GM19193 (cell line): ENCODE measurements around the gene WIF1.

Source experiments
- POLR2A ChIP-seq: IDR thresholded peaks from 4 replicates; pipeline ENCODE4 v1.6.1; 2011; ENCODE audit not compliant: insufficient read depth, insufficient read length; ENCODE audit errors: extremely low read depth

The WIF1 gene

GRCh38 chr12:65090461-65090860 is 30.6 kb downstream of the WIF1 start:
- no peak for TF ChIP-seq POLR2A

- no peak for TF ChIP-seq POLR2A
Measured at GRCh38 chr12:65086236-65086635, 34.9 kb downstream of the WIF1 start.

GRCh38 chr12:65084579-65084978 is 36.5 kb downstream of the WIF1 start:
- TF ChIP-seq POLR2A = no peak

- no peak for TF ChIP-seq POLR2A
Measured at GRCh38 chr12:65083581-65083980, 37.5 kb downstream of the WIF1 start.

GRCh38 chr12:65082406-65082805 is 38.7 kb downstream of the WIF1 start:
- no peak for TF ChIP-seq POLR2A

GRCh38 chr12:65081496-65081895 is 39.6 kb downstream of the WIF1 start:
- no peak for TF ChIP-seq POLR2A

GRCh38 chr12:65074932-65075331 is 46.2 kb downstream of the WIF1 start:
- TF ChIP-seq POLR2A = no peak

GRCh38 chr12:65069336-65069735 is 51.8 kb downstream of the WIF1 start:
- TF ChIP-seq POLR2A = no peak

- no peak for TF ChIP-seq POLR2A
Measured at GRCh38 chr12:65067383-65067782, 53.7 kb downstream of the WIF1 start.

- TF ChIP-seq POLR2A = no peak
Measured at GRCh38 chr12:65055859-65056258, 65.2 kb downstream of the WIF1 start.

GRCh38 chr12:65051218-65051617 is 69.9 kb downstream of the WIF1 start:
- no peak for TF ChIP-seq POLR2A

- no peak for TF ChIP-seq POLR2A
Measured at GRCh38 chr12:65045269-65045668, 75.8 kb downstream of the WIF1 start.

GRCh38 chr12:65039301-65039700 is 81.8 kb downstream of the WIF1 start:
- TF ChIP-seq POLR2A = no peak

- TF ChIP-seq POLR2A = no peak
Measured at GRCh38 chr12:65025136-65025535, 96.0 kb downstream of the WIF1 start.

GRCh38 chr12:65023485-65023884 is 97.6 kb downstream of the WIF1 start:
- TF ChIP-seq POLR2A = no peak

GRCh38 chr12:65022960-65023359 is 98.1 kb downstream of the WIF1 start:
- TF ChIP-seq POLR2A = no peak

GRCh38 chr12:65022421-65022820 is 98.7 kb downstream of the WIF1 start:
- TF ChIP-seq POLR2A = no peak

GRCh38 chr12:65019696-65020234 is 101.3 kb downstream of the WIF1 start:
- TF ChIP-seq POLR2A = no peak

GRCh38 chr12:65016881-65017650 is 104.0 kb downstream of the WIF1 start:
- no peak for TF ChIP-seq POLR2A
